Endothelial cell of coronary artery (primary cell): ENCODE measurements around the gene PLEKHB1. TPM values are rescaled to one million over a fixed set of nuclear protein-coding genes. Genes with fewer than 3 reads are reported as not detected.

Experiments used
- total RNA-seq: library from RNA; depleted of rRNA; stranded (reverse); fragments of >200 nt; gene quantifications from 2 replicates; pipeline ENCODE4 v1.2.3, GENCODE V29; 2014

PLEKHB1 gene, protein sequence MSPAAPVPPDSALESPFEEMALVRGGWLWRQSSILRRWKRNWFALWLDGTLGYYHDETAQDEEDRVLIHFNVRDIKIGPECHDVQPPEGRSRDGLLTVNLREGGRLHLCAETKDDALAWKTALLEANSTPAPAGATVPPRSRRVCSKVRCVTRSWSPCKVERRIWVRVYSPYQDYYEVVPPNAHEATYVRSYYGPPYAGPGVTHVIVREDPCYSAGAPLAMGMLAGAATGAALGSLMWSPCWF
- 0.36 and 0.85 TPM in 2 replicates for total RNA-seq

DNA sequence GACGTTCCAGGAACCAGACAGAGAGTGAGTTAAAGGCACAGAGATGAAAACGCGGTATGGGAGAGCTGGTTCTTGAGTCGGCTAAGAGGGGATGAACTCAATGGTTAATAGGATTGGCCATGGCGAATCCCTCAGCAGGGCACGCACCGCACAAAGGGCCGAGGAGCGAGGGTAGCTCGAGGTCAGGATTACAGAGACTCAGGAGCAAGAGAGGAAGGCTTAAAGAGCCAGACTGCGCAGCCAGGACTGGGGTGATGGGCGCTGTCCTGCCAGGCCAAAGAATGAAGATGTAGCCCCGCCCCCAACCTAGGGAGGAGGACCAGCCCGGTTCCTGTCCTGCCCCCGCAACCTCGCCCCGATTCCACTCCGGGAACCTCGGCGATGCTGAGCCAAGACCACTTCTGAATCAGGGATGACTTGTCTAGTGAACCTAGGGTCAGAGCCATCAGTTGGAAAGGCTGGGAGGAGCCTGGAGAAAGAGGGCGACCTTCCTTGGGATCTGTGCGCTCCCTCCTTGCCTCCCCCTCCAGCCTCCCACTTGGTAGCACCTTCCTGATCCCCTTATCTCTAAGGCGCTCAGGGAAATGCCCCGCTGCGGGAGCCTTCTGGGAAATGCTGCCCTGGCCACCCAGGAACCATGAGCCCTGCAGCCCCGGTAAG is at the start of gene PLEKHB1:
Gene PLEKHB1, plus strand, starts transcription at position 610 of the 660 bp plus-strand sequence. Its CDS starts 28 bp downstream, at position 638.

DNA sequence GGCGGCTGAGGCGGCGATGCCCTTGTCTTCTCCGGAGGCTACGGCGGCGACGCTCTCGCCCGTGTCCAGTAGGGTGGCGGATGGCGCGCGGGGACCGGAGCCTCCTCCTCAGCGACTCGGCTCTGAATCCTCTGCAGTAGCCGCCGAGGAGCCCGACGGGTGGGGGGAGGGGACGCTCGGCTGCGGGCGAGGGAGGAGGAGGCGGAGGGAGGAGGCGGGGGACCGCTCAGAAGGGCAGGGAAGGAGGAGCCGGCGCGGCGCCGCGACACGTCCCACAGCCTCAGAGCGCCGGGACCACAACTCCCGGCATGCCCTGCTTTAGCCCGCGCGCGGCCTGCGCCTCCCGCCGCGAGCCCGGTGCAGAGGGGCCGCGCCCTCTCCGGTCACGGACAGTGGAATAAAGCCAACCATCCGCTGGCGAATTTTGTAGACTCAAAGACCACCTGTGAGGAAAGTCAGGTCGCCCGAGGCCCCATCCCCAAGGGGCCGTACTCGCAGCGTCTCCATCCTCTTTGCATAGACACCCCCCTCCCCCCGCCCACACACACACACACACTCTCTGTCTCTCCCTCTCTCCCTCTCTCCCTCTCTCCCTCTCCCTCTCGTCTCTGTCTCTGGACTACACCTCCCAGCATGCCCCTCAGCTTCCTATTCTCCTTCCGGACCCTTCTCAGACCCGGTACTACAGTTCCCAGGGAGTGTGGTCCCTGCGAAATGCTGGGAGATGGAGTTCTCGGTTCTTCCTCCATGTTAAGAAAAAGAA is 48.2 kb upstream of the PLEKHB1 start, which contains the start of gene FAM168A:
Gene FAM168A, minus strand, starts transcription at position 157 of the 763 bp plus-strand sequence. CDS start 129,638 bp downstream, outside the sequence.

Other genes with a start within 250 kb of the PLEKHB1 start
- 8.0 and 17.2 TPM in 2 replicates for gene FAM168A, start 48.5 kb upstream of the PLEKHB1 start, total RNA-seq
- gene RAB6A, start 114.5 kb downstream of the PLEKHB1 start, total RNA-seq, result 86.8 and 117 TPM in 2 replicates
- gene MRPL48, start 141.3 kb downstream of the PLEKHB1 start, total RNA-seq, result 31.7 and 31.9 TPM in 2 replicates
- gene COA4, start 230.3 kb downstream of the PLEKHB1 start, total RNA-seq, result 77.1 and 83.3 TPM in 2 replicates
- 9.4 and 13.2 TPM in 2 replicates for gene PAAF1, start 230.4 kb downstream of the PLEKHB1 start, total RNA-seq